BLaER1 treated with 17β-estradiol and CSF1 and Interleukin-3, amounts not matched to agents 10 nM and 100 nM (cell line): Measurements from ENCODE around the gene SCCPDH.
"Not testable (repeated sequence)": the region's sequence is repeated elsewhere in the genome, so short reads cannot be mapped to it uniquely, and the experiment has no call there.

Experiments used
- H3K27ac ChIP-seq, 11 experiments: shearing (Covaris generic); formaldehyde crosslinking; 2 replicates each; pipeline ENCODE4 v1.8.1; 2022
- H3K27me3 ChIP-seq, 11 experiments: shearing (Covaris generic); formaldehyde crosslinking; 2 replicates each; pipeline ENCODE4 v1.8.1; 2022
- H3K36me3 ChIP-seq, 11 experiments: shearing (Covaris generic); formaldehyde crosslinking; 2 replicates each; pipeline ENCODE4 v1.8.1; 2022
- H3K4me1 ChIP-seq, 10 experiments: shearing (Covaris generic); formaldehyde crosslinking; 2 replicates each; pipeline ENCODE4 v1.8.1; 2022
- H3K4me2 ChIP-seq, 11 experiments: shearing (Covaris generic); formaldehyde crosslinking; 2 replicates each; pipeline ENCODE4 v1.8.1; 2022
- H3K4me3 ChIP-seq, 10 experiments: shearing (Covaris generic); formaldehyde crosslinking; 2 replicates each; pipeline ENCODE4 v1.8.1; 2022
- H3K9ac ChIP-seq, 11 experiments: shearing (Covaris generic); formaldehyde crosslinking; 2 replicates each; pipeline ENCODE4 v1.8.1; 2022
- H3K9me3 ChIP-seq, 11 experiments: shearing (Covaris generic); formaldehyde crosslinking; replicated peaks in 1 of 11; 2 replicates each; pipeline ENCODE4 v1.8.1; 2022
- H4K20me1 ChIP-seq, 11 experiments: shearing (Covaris generic); formaldehyde crosslinking; 2 replicates each; pipeline ENCODE4 v1.8.1; 2022
- Cebpa-rat ChIP-seq, 11 experiments: shearing (Covaris generic); IDR thresholded peaks; 2 replicates each; pipeline ENCODE4 v1.8.1; 2022

SCCPDH gene

GRCh38 chr1:246698466-246699094, 25.6 kb upstream of the SCCPDH start:
- no peak for TF ChIP-seq Cebpa-rat (IDR thresholded peaks at IDR 0.05)
- Histone ChIP-seq H3K4me3 (peak overlapping the region; percentile 30 to 50 (median 46); a peak in 16 of 20 replicates), H3K4me2 (peak overlapping the region; percentile 66 to 86 (median 78)), H3K36me3 (no peaks in the 10 kb centered on the region; a peak in 2 of 22 replicates), H3K27me3 (no peaks in the 10 kb centered on the region), H4K20me1 (no peaks in the 10 kb centered on the region), H3K9ac (peak overlapping the region; percentile 66 to 80 (median 74)), H3K27ac (peak overlapping the region; percentile 33 to 89 (median 80); a peak in 21 of 22 replicates), H3K9me3 (peaks cover 17 to 55% (median 44%) of the 10 kb centered on the region in 11 experiments), H3K4me1 (peaks cover 16 to 61% (median 47%) of the 10 kb centered on the region in 10 experiments)

GRCh38 chr1:246699095-246699735, 25.0 kb upstream of the SCCPDH start:
- Histone ChIP-seq H3K4me3 (peak overlapping the region; percentile 30 to 50 (median 46); a peak in 17 of 20 replicates), H3K9me3 (peaks cover 11 to 49% (median 38%) of the 10 kb centered on the region in 11 experiments), H3K27ac (peak overlapping the region; percentile 33 to 89 (median 80); a peak in 21 of 22 replicates), H4K20me1 (no peaks in the 10 kb centered on the region), H3K27me3 (no peaks in the 10 kb centered on the region), H3K36me3 (no peaks in the 10 kb centered on the region; a peak in 2 of 22 replicates), H3K4me1 (peaks cover 23 to 67% (median 53%) of the 10 kb centered on the region in 10 experiments), H3K9ac (peak overlapping the region; percentile 66 to 80 (median 74)), H3K4me2 (peak overlapping the region; percentile 66 to 86 (median 78))
- no peak for TF ChIP-seq Cebpa-rat (IDR thresholded peaks at IDR 0.05)

GRCh38 chr1:246703581-246703980, 20.6 kb upstream of the SCCPDH start:
- H3K4me2 ChIP-seq = peak overlapping the region; percentile 49 to 84 (median 75)
- no peaks in the 10 kb centered on the region for H3K36me3 ChIP-seq
- H3K27me3 ChIP-seq = no peaks in the 10 kb centered on the region
- H3K9ac ChIP-seq = peak overlapping the region in 10 of 11 experiments; percentile 6 to 68 (median 58); a peak in 20 of 22 replicates
- peak overlapping the region in 4 of 10 experiments; percentile 23 to 43 (median 40); a peak in 9 of 20 replicates for H3K4me3 ChIP-seq
- peak overlapping the region in 9 of 11 experiments; percentile 47 to 80 (median 69); a peak in 17 of 22 replicates for H3K27ac ChIP-seq
- TF ChIP-seq Cebpa-rat (IDR thresholded peaks at IDR 0.05) = no peak
- no peaks in the 10 kb centered on the region for H4K20me1 ChIP-seq
- H3K9me3 ChIP-seq = peaks cover 0 to 38% (median 27%) of the 10 kb centered on the region in 11 experiments; a peak in 18 of 22 replicates
- H3K4me1 ChIP-seq = peaks cover 38 to 77% (median 65%) of the 10 kb centered on the region in 10 experiments

- no peaks in the 10 kb centered on the region for H3K27me3 ChIP-seq
- TF ChIP-seq Cebpa-rat (IDR thresholded peaks at IDR 0.05) = 0 out of 22 replicates have a peak, but pooled peaks of 1 of the 11 experiments have one; percentile 46
- peaks cover 0 to 5% (median 0%) of the 10 kb centered on the region in 11 experiments; a peak in 1 of 22 replicates for H3K36me3 ChIP-seq
- H3K9ac ChIP-seq = peak overlapping the region in 1 of 11 experiments; percentile 34; a peak in 1 of 22 replicates
- peak overlapping the region in 8 of 11 experiments; percentile 22 to 82 (median 69); a peak in 13 of 22 replicates for H3K27ac ChIP-seq
- H4K20me1 ChIP-seq = no peaks in the 10 kb centered on the region
- peaks cover 49 to 77% (median 68%) of the 10 kb centered on the region in 10 experiments for H3K4me1 ChIP-seq
- peaks cover 3 to 48% (median 35%) of the 10 kb centered on the region in 11 experiments; a peak in 21 of 22 replicates for H3K9me3 ChIP-seq
- H3K4me3 ChIP-seq = no peak overlapping the region
- H3K4me2 ChIP-seq = peak overlapping the region in 6 of 11 experiments; percentile 13 to 75 (median 36); a peak in 8 of 22 replicates
Measured at GRCh38 chr1:246705368-246705767, 18.8 kb upstream of the SCCPDH start.

GRCh38 chr1:246708166-246708565, 16.0 kb upstream of the SCCPDH start:
- Histone ChIP-seq H3K27me3 (no peaks in the 10 kb centered on the region), H3K4me2 (peak overlapping the region in 10 of 11 experiments; percentile 54 to 80 (median 68); a peak in 19 of 22 replicates), H3K36me3 (peaks cover 0 to 8% (median 0%) of the 10 kb centered on the region in 11 experiments; a peak in 1 of 22 replicates), H3K27ac (peak overlapping the region in 9 of 11 experiments; percentile 69 to 86 (median 80); a peak in 18 of 22 replicates), H3K4me3 (peak overlapping the region in 1 of 10 experiments; percentile 25; a peak in 2 of 20 replicates), H3K9me3 (peaks cover 31 to 53% (median 44%) of the 10 kb centered on the region in 11 experiments), H3K4me1 (peaks cover 47 to 68% (median 64%) of the 10 kb centered on the region in 10 experiments), H3K9ac (peak overlapping the region in 7 of 11 experiments; percentile 51 to 71 (median 63); a peak in 12 of 22 replicates), H4K20me1 (no peaks in the 10 kb centered on the region)
- no peak for TF ChIP-seq Cebpa-rat (IDR thresholded peaks at IDR 0.05)

GRCh38 chr1:246709196-246709595, 15.0 kb upstream of the SCCPDH start:
- peak overlapping the region in 4 of 10 experiments; percentile 6 to 28 (median 16); a peak in 3 of 20 replicates for H3K4me3 ChIP-seq
- peaks cover 0 to 8% (median 0%) of the 10 kb centered on the region in 11 experiments; a peak in 1 of 22 replicates for H3K36me3 ChIP-seq
- H3K27ac ChIP-seq = peak overlapping the region in 9 of 11 experiments; percentile 69 to 86 (median 80); a peak in 16 of 22 replicates
- peak in 4 of 11 experiments; percentile 30 to 67 (median 51); a peak in 6 of 22 replicates for TF ChIP-seq Cebpa-rat (IDR thresholded peaks at IDR 0.05)
- H4K20me1 ChIP-seq = no peaks in the 10 kb centered on the region
- peaks cover 41 to 63% (median 54%) of the 10 kb centered on the region in 11 experiments for H3K9me3 ChIP-seq
- peak overlapping the region; percentile 50 to 80 (median 68); a peak in 21 of 22 replicates for H3K4me2 ChIP-seq
- H3K27me3 ChIP-seq = no peaks in the 10 kb centered on the region
- H3K9ac ChIP-seq = peak overlapping the region in 4 of 11 experiments; percentile 21 to 52 (median 27); a peak in 9 of 22 replicates
- H3K4me1 ChIP-seq = peaks cover 37 to 58% (median 53%) of the 10 kb centered on the region in 10 experiments

- H3K4me1 ChIP-seq = peaks cover 35 to 54% (median 48%) of the 10 kb centered on the region in 10 experiments
- H4K20me1 ChIP-seq = no peaks in the 10 kb centered on the region
- H3K9ac ChIP-seq = peak overlapping the region in 2 of 11 experiments; percentile 18 to 32; a peak in 3 of 22 replicates
- no peak for TF ChIP-seq Cebpa-rat (IDR thresholded peaks at IDR 0.05)
- H3K9me3 ChIP-seq = peaks cover 44 to 70% (median 59%) of the 10 kb centered on the region in 11 experiments
- peak overlapping the region in 10 of 11 experiments; percentile 50 to 80 (median 68); a peak in 20 of 22 replicates for H3K4me2 ChIP-seq
- H3K36me3 ChIP-seq = peaks cover 0 to 8% (median 0%) of the 10 kb centered on the region in 11 experiments; a peak in 1 of 22 replicates
- no peaks in the 10 kb centered on the region for H3K27me3 ChIP-seq
- peak overlapping the region in 1 of 10 experiments; percentile 7; a peak in 1 of 20 replicates for H3K4me3 ChIP-seq
- H3K27ac ChIP-seq = peak overlapping the region in 9 of 11 experiments; percentile 53 to 86 (median 80); a peak in 15 of 22 replicates
Measured at GRCh38 chr1:246709835-246710234, 14.4 kb upstream of the SCCPDH start.

GRCh38 chr1:246711548-246712003, 12.6 kb upstream of the SCCPDH start:
- Histone ChIP-seq H3K4me3 (no peak overlapping the region), H3K4me1 (peaks cover 33 to 40% (median 38%) of the 10 kb centered on the region in 10 experiments)

GRCh38 chr1:246712428-246712827, 11.8 kb upstream of the SCCPDH start:
- H3K27me3 ChIP-seq, H3K27ac ChIP-seq, H3K9ac ChIP-seq, H3K4me3 ChIP-seq, H3K4me2 ChIP-seq, H3K36me3 ChIP-seq, H4K20me1 ChIP-seq: not testable (repeated sequence)
- Histone ChIP-seq H3K4me1 (peaks cover 26 to 31% (median 29%) of the 10 kb centered on the region in 10 experiments), H3K9me3 (peaks cover 44 to 72% (median 64%) of the 10 kb centered on the region in 11 experiments)

More at GRCh38 chr1:246711548-246712003, 12.6 kb upstream of the SCCPDH start:
- H3K4me2 ChIP-seq = no peak overlapping the region
- H3K27ac ChIP-seq = no peak overlapping the region
- H3K27me3 ChIP-seq = no peaks in the 10 kb centered on the region
- H3K9me3 ChIP-seq = peaks cover 44 to 72% (median 64%) of the 10 kb centered on the region in 11 experiments
- no peak for TF ChIP-seq Cebpa-rat (IDR thresholded peaks at IDR 0.05)
- no peak overlapping the region for H3K9ac ChIP-seq
- no peaks in the 10 kb centered on the region for H4K20me1 ChIP-seq
- peaks cover 0 to 8% (median 0%) of the 10 kb centered on the region in 11 experiments; a peak in 1 of 22 replicates for H3K36me3 ChIP-seq

- H3K9ac ChIP-seq, H3K27ac ChIP-seq, H3K4me1 ChIP-seq, H4K20me1 ChIP-seq, H3K4me2 ChIP-seq, H3K27me3 ChIP-seq, H3K36me3 ChIP-seq, H3K4me3 ChIP-seq: not testable (repeated sequence)
- peaks cover 12 to 40% (median 36%) of the 10 kb centered on the region in 11 experiments; a peak in 21 of 22 replicates for H3K9me3 ChIP-seq
Measured at GRCh38 chr1:246719361-246719760, 4.8 kb upstream of the SCCPDH start.

GRCh38 chr1:246720814-246721213, 3.4 kb upstream of the SCCPDH start:
- H4K20me1 ChIP-seq, H3K4me2 ChIP-seq, H3K9ac ChIP-seq, H3K4me3 ChIP-seq, H3K27ac ChIP-seq, H3K27me3 ChIP-seq, H3K36me3 ChIP-seq: not testable (repeated sequence)
- Histone ChIP-seq H3K4me1 (peaks cover 6 to 13% (median 8%) of the 10 kb centered on the region in 10 experiments; a peak in 17 of 20 replicates), H3K9me3 (peaks cover 11 to 31% (median 25%) of the 10 kb centered on the region in 11 experiments; a peak in 21 of 22 replicates)
